IPS-11a (cell line): ENCODE data around the gene FAF2.
A peak's percentile ranks its signal among the peaks of the same experiment; 100 is the strongest.
"Not testable (repeated sequence)": the region's sequence is repeated elsewhere in the genome, so short reads cannot be mapped to it uniquely, and the experiment has no call there.

ENCODE experiments used
- H3K4me3 ChIP-seq: one replicate; pipeline ENCODE4 v1.5.1; 2013; ENCODE audit warnings: low read depth, low read length, control low read depth

FAF2 gene

DNA sequence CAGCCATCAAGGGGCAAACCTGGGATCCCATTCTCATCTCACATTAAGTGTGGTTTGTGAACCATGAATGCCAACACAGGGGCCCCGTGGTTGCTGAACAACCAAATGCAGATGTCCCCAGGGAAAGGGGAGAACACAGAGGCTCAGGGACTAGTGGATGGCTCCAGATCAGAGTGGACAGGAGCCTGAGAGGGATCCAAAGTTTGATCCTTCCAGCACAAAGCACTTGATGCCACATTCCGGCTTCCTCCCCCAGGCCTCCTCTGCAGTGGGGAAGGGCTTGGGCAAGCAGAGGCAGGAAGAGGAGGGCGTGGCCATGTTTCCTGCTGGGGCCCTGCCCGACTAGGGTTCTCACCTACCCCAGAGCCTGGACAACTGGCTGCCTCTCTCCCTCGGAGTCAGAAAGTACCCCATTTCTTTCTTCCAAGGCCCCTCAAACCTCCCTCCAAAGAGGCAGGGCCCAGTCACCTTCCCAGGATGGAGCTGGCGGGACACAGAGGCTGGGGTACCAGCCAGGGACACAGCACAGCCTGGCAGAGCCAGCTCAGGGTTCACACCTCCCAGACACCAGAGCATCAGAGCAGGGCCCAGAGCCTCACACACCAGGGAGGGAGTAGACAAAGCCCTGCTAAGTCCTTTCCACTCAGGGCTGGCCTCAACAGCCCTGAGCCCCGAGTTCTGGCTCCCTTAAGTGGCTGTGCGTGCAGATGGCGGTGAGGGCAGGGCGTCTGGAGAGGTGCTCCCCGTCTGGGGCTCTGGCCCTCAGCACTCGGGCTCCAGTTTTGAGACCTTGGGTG, 93.4 kb downstream of the FAF2 start:
- H3K4me3 ChIP-seq, result no peak overlapping the region

DNA sequence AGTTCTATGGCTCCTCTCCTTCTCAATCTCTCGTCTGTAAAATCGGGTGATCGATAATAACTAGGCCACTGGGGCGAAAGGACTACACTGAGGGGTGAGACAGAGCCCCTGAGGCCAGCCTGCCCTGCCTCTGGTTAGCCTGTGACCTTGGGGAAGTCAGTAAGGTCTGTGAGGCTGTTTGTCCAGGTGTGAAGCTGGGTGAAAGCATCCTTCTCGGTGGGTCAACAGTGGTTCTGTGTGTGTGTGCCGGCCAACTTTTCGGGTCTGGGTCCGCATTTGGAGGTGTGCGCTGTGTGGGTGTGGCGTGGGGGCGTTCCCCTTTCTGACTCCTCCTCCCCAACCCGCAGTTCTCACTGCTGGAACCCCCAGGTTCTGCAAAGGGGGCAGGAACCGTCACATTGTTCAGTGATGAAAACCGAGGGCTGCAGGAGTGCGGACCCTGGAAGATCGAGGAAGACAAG, 94.0 kb downstream of the FAF2 start:
- H3K4me3 ChIP-seq, result peak overlapping the region; percentile 40

DNA sequence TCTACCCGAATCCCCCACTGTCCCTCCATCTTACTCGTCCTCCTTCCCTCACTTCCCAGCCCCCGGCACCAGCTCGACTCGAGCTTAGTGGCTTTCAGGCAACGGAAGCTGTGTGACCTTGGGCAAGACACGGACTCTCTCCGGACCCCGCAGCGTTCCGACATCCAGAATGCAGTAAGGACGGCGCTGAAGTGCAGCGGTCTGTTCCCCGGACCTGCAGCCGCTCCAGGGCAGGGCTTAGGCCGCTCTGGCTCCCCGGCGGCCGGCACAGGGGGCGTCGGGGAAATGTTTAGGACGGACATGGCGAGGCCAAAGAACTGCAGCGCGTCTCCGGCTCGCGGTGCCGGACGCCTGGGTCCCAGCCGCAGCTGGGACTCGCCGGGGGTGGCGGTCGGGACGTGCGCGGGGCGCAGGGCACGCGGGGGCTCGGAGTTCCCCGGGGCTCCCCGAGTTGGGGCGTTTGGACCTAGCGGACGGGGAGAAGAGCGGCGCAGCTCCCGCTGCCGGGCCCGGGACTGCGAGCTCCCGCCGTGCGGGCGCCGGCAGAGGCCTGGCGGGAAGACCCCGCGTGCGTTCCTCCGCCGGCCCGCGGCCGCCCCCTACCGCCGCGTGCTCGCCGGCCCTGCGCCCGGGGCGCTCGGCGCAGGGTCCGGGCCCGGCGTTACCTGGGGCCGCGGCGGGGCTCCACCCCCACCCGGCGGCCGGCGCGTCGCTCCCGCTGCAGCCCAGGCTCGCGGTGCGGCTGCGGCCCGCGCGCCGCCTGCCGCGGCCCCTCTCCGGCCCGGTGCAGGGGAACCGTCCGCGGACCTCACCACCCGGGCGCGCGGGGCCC, 94.6 kb downstream of the FAF2 start:
- H3K4me3 ChIP-seq, result peak overlapping the region; percentile 40

DNA sequence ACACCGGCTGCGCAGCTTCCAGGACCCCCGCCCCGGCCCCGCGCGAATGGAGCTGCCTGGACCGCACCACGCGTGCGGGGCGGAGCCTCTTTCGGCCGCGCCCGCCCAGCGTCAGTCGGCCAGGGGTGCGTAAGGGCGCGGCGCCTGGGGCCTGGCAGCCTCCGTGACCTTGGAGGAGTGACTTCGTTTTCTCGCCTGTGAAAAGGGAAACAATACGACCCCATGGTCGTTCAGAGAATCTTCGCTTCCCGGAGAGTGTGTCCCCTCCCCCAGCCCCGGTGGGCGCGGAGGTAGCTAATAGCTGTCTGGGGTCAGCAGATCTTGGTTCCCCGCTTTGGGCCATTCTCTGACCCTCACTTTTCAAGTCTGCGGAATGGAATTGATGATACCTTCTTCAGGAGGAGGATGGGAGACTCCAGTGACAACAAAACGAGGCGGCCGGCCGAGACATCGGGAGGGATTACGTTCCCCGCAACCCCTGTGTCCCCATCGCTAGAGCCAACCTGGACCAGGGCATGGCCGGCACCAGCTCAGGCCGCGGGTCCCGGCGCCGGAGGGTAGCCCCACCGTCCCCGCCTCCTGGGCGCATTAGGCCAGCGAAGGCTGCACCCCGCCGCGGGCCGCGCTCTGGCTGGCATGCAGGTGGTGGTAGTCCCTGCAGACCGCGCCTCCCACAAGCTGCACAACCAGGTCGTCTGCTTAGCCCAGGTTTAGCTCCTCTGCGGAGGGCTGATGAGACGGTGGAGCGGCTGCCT, 95.4 kb downstream of the FAF2 start:
- H3K4me3 ChIP-seq, result peak overlapping the region; percentile 40

DNA sequence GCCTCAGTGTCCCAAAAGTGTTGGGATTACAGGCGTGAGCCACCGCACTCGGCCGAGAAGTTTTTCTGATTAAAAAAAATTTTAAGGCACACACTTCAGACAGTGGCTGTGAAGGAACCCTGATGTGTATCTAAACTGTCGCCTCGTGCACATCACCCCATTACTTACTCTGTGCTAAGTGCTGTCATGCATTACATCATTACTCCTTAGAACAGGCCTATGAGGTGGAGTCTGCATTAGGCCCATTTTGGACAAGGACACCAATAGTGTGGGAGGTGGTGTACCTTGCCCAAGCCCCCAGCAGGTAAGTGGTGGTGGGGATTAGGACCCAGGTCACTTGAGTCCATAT, 97.2 kb downstream of the FAF2 start:
- no peak overlapping the region for H3K4me3 ChIP-seq

DNA sequence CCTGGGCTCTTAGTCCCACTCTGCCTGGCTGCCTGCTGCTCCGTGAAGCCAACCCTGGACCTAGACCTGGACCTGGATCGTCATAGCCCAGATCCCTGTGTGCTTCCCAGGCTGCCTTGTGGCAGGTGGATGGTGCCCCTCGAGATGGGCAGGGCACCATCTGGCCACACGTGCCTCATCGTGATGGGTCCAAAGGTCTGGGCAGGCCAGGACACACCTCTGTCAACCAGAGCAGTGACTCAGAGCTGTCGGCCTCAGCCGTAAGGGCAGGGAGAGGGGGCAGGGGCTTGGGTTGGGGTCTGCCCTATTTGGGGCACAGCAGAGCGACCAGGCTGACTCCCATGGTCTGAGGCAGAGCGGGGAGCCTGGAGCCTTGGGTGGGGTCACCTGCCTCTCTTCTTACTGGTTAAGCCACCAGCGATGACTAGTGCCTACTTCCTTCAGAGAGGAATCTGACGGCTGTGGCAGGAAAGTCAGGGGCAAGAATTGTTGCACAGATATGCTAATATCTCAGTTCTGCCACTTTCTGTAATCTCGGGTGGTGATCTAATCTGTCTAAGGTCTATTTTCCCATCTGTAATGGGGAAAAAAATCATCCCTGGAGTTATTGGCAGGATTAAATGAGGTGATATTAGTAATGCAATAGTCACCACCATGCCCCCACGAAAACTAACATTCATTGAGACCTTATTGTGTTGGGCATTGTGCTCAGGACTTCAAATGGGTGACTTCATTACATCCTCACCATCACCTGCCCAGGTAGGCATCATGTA, 97.7 kb downstream of the FAF2 start:
- no peak overlapping the region for H3K4me3 ChIP-seq

DNA sequence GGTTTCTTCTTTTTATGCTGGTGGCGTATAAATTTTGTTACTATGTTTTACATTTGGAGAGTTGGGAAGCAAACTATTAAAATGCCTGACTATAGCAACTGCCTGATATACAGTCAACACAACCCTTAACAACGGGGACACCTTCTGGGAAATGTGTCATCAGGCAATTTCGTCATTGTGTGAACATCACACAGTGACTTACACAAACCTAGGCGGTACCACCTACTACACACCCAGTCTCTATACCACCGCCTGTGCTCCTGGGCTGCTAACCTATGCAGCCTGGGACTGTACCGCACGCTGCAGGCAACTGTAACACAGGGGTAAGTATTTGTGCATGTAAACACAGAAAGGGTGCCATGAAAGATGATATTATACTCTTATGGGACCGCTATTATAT, 99.6 kb downstream of the FAF2 start:
- H3K4me3 ChIP-seq, result no peak overlapping the region

DNA sequence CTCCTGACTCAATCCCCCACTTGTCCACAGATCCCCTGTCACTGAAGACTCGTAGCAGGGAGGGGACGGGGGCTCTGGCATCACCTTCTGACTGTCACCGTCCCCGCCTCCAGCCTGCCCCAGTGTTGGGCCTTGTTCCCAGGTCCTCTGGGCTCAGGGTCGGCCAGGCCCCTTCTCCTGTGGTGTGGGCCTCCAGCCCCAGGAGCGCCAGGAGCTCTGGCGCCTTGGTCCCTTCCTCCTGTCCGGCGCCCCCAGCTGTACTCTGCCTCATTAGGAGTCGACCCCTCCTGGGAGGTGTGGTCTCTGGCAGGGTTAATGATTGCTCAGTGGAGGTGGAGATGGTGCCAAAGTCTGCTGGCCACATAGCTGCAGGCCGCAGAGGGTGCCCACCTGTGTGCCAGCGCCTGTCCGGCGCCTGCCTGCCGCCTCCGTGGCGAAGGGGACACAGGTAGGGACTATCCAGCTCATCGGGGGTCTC, 100.8 kb downstream of the FAF2 start, which contains the start of gene CDHR2:
Gene CDHR2, plus strand, starts transcription at position 376 of the 478 bp plus-strand sequence. CDS start 16,011 bp downstream, outside the sequence.
- no peak within 1 kb of the TSS for H3K4me3 ChIP-seq

DNA sequence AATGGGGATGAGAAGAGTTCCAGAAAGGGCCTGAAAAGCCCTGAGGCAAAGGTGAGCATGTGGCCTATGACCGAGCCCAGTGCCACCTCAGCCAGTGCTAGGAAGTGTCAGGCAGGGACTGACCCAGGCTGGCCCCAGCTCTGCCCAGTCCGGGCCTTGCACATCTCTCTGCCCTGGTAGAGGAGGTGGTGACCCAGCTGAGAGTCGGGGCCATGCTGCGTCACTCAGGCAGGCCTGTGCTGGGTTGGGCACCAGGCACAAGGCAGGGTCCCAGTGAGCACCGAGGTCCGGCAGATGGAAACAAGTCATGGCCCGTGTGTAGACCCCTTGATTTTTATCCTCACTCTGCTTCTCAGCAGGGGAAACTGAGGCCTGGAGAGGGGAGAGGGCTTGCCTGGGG, 101.7 kb downstream of the FAF2 start:
- no peak overlapping the region for H3K4me3 ChIP-seq

DNA sequence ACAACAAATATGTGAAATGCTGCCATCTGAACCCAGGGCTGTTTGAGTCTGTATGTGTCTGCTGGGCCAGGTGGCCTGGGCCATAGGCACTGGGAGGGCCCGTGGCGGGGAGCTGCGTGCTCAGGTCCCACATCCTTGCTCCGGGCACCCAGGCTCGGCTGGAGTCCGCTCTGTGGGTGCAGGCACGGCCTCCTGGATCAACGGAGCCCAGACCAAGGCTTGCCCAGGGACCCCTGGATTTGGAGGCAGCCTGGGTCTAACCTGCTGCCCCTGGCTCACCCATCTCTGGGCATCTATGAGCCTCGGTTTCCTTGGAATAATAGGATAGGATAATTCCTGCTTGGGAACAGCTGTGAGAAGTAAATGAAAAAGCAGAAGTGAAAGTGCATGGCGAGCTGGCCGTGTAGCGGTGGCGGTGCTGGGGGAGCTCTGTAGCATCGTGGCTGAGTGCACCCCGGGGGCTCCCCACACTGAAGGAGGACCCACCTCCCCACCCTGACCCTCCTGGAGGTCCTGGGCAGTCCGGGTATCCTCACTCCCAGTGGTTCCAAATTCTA, 102.2 kb downstream of the FAF2 start:
- H3K4me3 ChIP-seq, result no peak overlapping the region

DNA sequence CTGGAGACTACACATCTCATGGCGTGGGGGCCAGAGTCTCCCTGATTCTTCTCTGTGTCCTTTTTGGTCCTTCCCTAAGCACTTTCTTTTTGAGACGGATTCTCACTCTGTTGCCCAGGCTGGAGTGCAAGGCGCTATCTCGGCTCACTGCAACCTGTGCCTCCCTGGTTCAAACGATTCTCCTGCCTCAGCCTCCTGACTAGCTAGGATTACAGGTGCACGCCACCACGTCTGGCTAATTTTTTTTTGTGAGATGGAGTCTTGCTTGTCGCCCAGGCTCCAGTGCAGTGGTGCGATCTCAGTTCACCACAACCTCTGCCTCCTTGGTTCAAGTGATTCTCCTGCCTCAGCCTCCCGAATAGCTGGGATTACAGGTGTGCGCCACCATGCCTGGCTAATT, 102.8 kb downstream of the FAF2 start:
- not testable (repeated sequence) for H3K4me3 ChIP-seq

DNA sequence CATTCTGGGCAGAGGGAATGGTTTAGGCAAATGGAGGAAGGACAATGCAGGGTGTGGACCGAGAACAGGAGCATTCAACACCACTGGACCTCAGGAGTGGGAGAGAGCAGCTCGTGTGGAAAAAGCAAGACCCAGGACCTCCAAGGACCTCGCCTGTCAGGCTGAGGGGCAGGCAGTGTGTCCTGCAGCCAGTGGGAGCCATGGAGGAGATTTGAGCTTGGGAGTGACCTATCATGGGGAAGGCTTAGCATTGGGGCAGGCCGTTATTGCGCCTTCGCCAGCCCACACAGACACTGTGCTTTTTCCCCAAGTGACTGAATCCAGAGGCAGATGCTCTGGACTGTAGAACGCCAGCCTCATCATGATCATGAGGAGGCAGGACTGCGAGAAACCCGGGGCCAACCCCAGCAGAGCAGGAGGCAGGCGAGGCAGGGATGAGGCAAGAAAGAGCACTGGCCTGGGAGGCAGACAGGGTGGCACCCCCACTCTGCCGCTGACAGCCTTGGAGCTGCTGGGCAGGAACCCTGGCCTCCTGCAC, 104.2 kb downstream of the FAF2 start:
- no peak overlapping the region for H3K4me3 ChIP-seq

DNA sequence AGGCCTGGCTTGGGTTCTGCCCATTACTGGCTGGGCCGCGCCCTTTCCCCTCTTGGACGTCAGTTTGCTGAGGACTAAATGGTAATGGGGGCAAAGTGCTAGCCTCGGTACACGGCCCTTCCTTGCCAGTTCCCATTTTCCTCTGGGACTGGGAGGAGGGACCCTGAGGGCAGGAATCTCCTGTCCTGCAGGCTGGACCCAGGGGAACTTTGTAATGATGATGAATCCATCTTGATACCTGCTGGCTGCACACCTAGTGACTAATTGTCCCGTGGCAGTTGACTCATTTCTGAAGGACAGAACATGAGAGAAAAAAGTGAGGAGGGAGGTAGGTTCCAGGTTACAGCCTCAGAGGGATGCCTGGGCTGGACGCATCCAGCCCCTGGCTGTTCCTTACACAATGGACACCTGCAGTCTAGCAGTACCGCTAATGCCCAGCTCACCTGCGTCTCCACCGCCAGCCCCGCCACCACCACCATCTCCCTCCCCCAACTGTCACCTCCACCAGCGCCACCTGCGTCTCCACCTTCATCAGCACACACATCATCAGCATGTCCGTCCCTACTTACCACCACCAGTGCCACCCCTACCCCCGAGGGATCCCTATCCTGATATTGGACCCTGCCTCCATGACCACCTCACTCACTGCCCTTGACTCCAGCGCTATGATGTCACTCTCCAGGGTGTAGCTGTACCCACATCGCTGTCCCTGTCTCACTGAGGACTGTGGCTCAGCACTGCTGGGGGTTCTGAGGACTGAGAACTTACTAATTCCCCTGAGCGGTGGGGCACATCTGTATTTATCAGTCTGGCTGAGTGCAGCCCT, 105.3 kb downstream of the FAF2 start:
- no peak overlapping the region for H3K4me3 ChIP-seq

DNA sequence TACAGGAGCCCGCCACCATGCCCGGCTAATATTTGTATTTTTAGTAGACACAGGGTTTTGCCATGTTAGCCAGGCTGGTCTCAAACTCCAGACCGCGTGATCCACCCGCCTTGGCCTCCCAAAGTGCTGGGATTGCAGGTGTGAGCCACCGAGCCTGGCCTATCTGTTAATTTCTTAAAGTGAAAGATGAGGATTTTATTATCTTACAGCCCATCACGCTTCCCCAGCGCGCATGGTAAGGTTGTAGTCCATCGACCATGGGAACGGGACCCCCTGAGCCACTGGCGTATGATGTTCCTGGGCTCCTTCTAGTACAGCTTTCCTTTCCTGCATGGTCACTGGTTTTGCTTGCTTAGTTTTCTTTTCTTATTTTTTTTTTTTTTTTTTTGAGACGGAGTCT, 109.7 kb downstream of the FAF2 start:
- H3K4me3 ChIP-seq, result no peak overlapping the region
